MM.1S (cell line): ENCODE data around the gene ADAM30.

ENCODE experiments used
- DNase-seq: peaks from one replicate; pipeline ENCODE4 v3.0.0-alpha.2; 2015
- H2AFZ ChIP-seq: fragments of 300-600 bp; sonication (generic); 2 replicates; pipeline ENCODE4 v1.6.0; 2016; ENCODE audit warnings: antibody characterized with exemption, low read length
- H3F3A ChIP-seq: fragments of 300-600 bp; sonication (generic); 2 replicates; pipeline ENCODE4 v1.6.1; 2016; ENCODE audit warnings: mild to moderate bottlenecking, antibody characterized with exemption, low read length, moderate library complexity, mixed read lengths; ENCODE audit not compliant: insufficient read depth
- H3K27ac ChIP-seq: fragments of 300-600 bp; sonication (generic); 2 replicates; pipeline ENCODE4 v1.5.1; 2016; ENCODE audit warnings: mild to moderate bottlenecking, low read length
- H3K27me3 ChIP-seq: fragments of 300-600 bp; sonication (generic); replicated peaks from 2 replicates; pipeline ENCODE4 v1.6.0; 2016; ENCODE audit warnings: low read length; ENCODE audit not compliant: insufficient read depth
- H3K36me3 ChIP-seq: fragments of 300-600 bp; sonication (generic); replicated peaks from 2 replicates; pipeline ENCODE4 v1.6.1; 2016; ENCODE audit warnings: mild to moderate bottlenecking, low read length, mixed read lengths; ENCODE audit not compliant: insufficient read depth
- H3K4me1 ChIP-seq: fragments of 300-600 bp; sonication (generic); 2 replicates; pipeline ENCODE4 v1.6.1; 2016; ENCODE audit warnings: low read length, mixed read lengths
- H3K4me2 ChIP-seq: fragments of 300-600 bp; sonication (generic); 2 replicates; pipeline ENCODE4 v1.6.0; 2016; ENCODE audit warnings: low read depth, low read length
- H3K4me3 ChIP-seq: fragments of 300-600 bp; sonication (generic); 2 replicates; pipeline ENCODE4 v1.5.1; 2016; ENCODE audit warnings: low read length, mixed read lengths
- H3K79me2 ChIP-seq: fragments of 300-600 bp; sonication (generic); 2 replicates; pipeline ENCODE4 v1.6.1; 2016; ENCODE audit warnings: mixed run types, low read length, mixed read lengths
- H3K9ac ChIP-seq: fragments of 300-600 bp; sonication (generic); 2 replicates; pipeline ENCODE4 v1.6.1; 2016; ENCODE audit warnings: low read length, mixed read lengths
- H3K9me2 ChIP-seq: fragments of 300-600 bp; sonication (generic); replicated peaks from 2 replicates; pipeline ENCODE4 v1.6.1; 2016; ENCODE audit warnings: mild to moderate bottlenecking, low read length, mixed read lengths; ENCODE audit not compliant: insufficient read depth
- H3K9me3 ChIP-seq: fragments of 300-600 bp; sonication (generic); replicated peaks from 2 replicates; pipeline ENCODE4 v1.6.1; 2016; ENCODE audit warnings: mild to moderate bottlenecking, low read length, mixed read lengths; ENCODE audit not compliant: insufficient read depth
- H4K20me1 ChIP-seq: fragments of 300-600 bp; sonication (generic); 2 replicates; pipeline ENCODE4 v1.6.1; 2016; ENCODE audit warnings: mild to moderate bottlenecking, low read length, moderate library complexity, mixed read lengths; ENCODE audit not compliant: insufficient read depth
- EZH2 ChIP-seq: fragments of 300-600 bp; sonication (generic); optimal IDR thresholded peaks from 2 replicates; pipeline ENCODE3; 2017; ENCODE audit warnings: low read depth, mild to moderate bottlenecking, antibody characterized with exemption, low read length, mixed read lengths
- EZH2phosphoT487 ChIP-seq: fragments of 300-600 bp; sonication (generic); IDR thresholded peaks from 2 replicates; pipeline ENCODE4 v1.6.1; 2018; ENCODE audit warnings: antibody characterized with exemption, low read length
- TF ChIP-seq, protein P1 (sequence below): fragments of 300-600 bp; sonication (generic); IDR thresholded peaks from 2 replicates; pipeline ENCODE4 v1.5.1; 2016; ENCODE audit warnings: antibody characterized with exemption, low read length, mixed read lengths

ADAM30 gene

DNA sequence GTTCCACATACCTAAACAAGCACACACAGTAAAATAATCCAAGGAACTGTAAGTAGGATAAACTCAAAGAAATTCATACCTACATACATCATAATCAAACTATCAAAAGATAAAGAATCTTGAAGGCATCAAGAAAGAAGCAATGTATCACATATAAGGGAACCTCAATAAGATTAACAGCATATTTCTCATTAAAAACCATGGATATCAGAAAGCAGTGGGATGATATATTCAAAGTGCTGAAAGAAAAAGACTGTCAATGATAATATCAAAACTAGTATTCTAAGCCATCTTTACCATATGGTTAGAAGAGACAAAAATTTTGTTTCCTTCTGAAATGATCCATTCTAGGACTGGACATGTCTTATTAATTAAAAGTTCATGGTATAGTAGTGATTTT lies 37.1 kb upstream of the ADAM30 start:
- TF ChIP-seq EZH2 (no peak), EZH2phosphoT487 (no peak)
- TF ChIP-seq, protein P1, sequence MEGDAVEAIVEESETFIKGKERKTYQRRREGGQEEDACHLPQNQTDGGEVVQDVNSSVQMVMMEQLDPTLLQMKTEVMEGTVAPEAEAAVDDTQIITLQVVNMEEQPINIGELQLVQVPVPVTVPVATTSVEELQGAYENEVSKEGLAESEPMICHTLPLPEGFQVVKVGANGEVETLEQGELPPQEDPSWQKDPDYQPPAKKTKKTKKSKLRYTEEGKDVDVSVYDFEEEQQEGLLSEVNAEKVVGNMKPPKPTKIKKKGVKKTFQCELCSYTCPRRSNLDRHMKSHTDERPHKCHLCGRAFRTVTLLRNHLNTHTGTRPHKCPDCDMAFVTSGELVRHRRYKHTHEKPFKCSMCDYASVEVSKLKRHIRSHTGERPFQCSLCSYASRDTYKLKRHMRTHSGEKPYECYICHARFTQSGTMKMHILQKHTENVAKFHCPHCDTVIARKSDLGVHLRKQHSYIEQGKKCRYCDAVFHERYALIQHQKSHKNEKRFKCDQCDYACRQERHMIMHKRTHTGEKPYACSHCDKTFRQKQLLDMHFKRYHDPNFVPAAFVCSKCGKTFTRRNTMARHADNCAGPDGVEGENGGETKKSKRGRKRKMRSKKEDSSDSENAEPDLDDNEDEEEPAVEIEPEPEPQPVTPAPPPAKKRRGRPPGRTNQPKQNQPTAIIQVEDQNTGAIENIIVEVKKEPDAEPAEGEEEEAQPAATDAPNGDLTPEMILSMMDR: no peak
- no peaks in the 10 kb centered on the region for H3K36me3 ChIP-seq

DNA sequence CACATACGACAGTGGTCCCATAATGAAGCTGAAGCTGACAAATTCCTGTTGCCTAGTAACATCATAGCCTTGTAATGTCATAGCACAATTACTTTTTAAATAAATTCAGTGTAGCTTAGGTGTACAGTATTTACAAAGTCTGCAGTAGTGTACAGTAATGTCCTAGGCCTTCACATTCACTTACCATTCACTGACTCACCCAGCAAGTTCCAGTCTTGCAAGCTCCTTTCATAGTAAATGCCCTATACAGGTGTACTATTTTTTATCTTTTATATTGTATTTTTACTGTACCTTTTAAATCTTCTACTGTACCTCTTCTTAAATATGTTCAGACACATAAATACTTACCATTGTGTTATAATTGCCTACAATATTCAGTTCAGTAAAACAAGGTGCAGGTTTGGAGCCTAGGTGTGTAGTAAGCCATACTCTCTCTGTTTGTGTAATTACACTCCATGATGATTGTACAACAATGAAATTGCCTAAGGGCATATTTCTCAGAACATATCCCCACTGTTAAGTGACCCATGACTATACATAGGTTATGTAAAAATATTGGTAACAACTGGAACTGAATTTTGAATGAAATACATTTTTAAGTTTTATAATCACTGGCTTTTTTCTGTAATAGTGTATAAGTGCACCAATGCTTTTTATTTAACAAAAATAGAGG lies 33.5 kb upstream of the ADAM30 start:
- Histone ChIP-seq H2AFZ (no peak overlapping the region), H3K27ac (no peak overlapping the region), H3K9me3 (no peaks in the 10 kb centered on the region), H3K36me3 (no peaks in the 10 kb centered on the region), H3K27me3 (no peaks in the 10 kb centered on the region), H3K4me2 (no peak overlapping the region), H3K9me2 (no peaks in the 10 kb centered on the region), H3K4me3 (no peak overlapping the region), H3F3A (no peaks in the 10 kb centered on the region), H3K9ac (no peak overlapping the region), H3K79me2 (no peaks in the 10 kb centered on the region), H3K4me1 (no peaks in the 10 kb centered on the region), H4K20me1 (no peaks in the 10 kb centered on the region)
- no peak for DNase-seq
- TF ChIP-seq EZH2phosphoT487 (no peak), EZH2 (no peak)
- TF ChIP-seq, protein P1: no peak

More for the DNA sequence above, 37.1 kb upstream of the ADAM30 start:
- no peaks in the 10 kb centered on the region for H3K27me3 ChIP-seq
- H3K9ac ChIP-seq: no peak overlapping the region
- no peaks in the 10 kb centered on the region for H3K9me2 ChIP-seq
- peaks cover 5% of the 10 kb centered on the region; the same call in 1 of the 2 replicates for H3F3A ChIP-seq
- peaks cover 11% of the 10 kb centered on the region; the same call in 1 of the 2 replicates for H3K4me1 ChIP-seq
- no peaks in the 10 kb centered on the region for H3K9me3 ChIP-seq
- H3K4me3 ChIP-seq: no peak overlapping the region
- no peak overlapping the region for H2AFZ ChIP-seq
- H3K4me2 ChIP-seq: no peak overlapping the region
- no peak for DNase-seq
- no peaks in the 10 kb centered on the region for H4K20me1 ChIP-seq
- no peaks in the 10 kb centered on the region for H3K79me2 ChIP-seq
- no peak overlapping the region for H3K27ac ChIP-seq

DNA sequence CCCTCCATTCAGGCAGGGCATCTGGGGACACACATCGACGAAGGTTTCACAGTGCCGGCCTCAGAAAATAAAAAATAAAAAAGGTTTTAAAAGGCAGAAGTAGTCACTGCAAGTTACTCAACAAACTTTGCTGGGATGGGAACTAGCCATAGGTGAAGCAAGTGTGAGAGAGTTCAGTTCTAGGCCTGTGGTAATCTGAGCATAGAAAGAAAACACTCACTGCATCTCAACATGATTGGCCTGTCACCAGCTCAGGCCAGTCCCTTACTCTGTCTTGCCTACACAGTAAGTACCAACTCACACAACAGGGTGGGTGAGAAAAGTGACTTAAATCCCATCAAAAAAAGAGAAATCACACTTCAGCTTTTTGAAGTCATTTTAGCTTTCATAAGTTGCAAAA lies 30.2 kb upstream of the ADAM30 start:
- no peak overlapping the region for H3K4me3 ChIP-seq
- H3K9me3 ChIP-seq: no peaks in the 10 kb centered on the region
- H3K27me3 ChIP-seq: no peaks in the 10 kb centered on the region
- no peak for TF ChIP-seq EZH2
- TF ChIP-seq EZH2phosphoT487: no peak
- TF ChIP-seq, protein P1: no peak
- no peak overlapping the region for H2AFZ ChIP-seq
- H3K27ac ChIP-seq: no peak overlapping the region
- H3K36me3 ChIP-seq: no peaks in the 10 kb centered on the region
- H3K79me2 ChIP-seq: no peaks in the 10 kb centered on the region
- DNase-seq: no peak
- H3K9me2 ChIP-seq: no peaks in the 10 kb centered on the region
- no peaks in the 10 kb centered on the region for H4K20me1 ChIP-seq
- no peak overlapping the region for H3K9ac ChIP-seq
- no peaks in the 10 kb centered on the region for H3K4me1 ChIP-seq
- H3K4me2 ChIP-seq: no peak overlapping the region
- no peaks in the 10 kb centered on the region for H3F3A ChIP-seq
